ENCODE results near the gene TRIO.

DNA sequence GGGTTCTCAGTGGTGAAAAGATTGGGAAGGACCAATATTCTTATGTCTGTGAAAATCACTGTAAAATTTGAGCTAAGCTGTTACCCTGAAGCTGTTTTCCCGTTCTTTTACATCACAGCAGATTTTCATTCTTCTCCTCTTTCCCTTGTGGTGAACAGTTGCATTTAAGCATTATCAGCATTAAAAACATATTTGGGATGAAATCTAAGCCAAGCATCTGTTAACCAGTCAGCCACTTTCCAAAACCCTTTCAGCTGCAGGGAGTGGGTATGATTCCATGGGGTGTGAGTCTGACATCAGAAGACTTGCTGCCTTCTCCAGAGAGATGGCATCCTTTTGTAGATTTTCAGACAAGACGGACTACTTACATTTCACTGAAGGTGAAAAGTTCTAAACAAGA, 97.2 kb downstream of the TRIO start:
- TF ChIP-seq CTCF (IDR thresholded peaks at IDR 0.05; ENCODE audit: poor library complexity) = no peak
- TF ChIP-seq EZH2 (IDR thresholded peaks at IDR 0.05; ENCODE audit: borderline replicate concordance) = no peak
- no peak for TF ChIP-seq EZH2phosphoT487 (IDR thresholded peaks at IDR 0.05; ENCODE audit: low read depth, severe bottlenecking, unreplicated experiment)
